ENCODE results near the gene FBXW5. TPM values are rescaled to one million over a fixed set of nuclear protein-coding genes. Genes with fewer than 3 reads are reported as not detected.

Gene FBXW5
- total and polyA plus RNA-seq, 5 donors, result 108 to 150 (median 122) TPM

- intact Hi-C loops (cut with DNase I), result no loop called here
- WGBS, result 15% methylated on average over 33 of the region's 33 CpGs
- peak overlapping the region; percentile 65 for H3K27ac ChIP-seq (ENCODE audit: low read length)
- H3K4me1 ChIP-seq (ENCODE audit: control insufficient read depth, insufficient read depth, low read length), result no peaks in the 10 kb centered on the region
- no peaks in the 10 kb centered on the region for H3K9me3 ChIP-seq (ENCODE audit: control insufficient read depth, low read length)
- DNase-seq (no peak), ATAC-seq (no peak)
- no peaks in the 10 kb centered on the region for H3K27me3 ChIP-seq (ENCODE audit: control insufficient read depth, insufficient read depth)
- peak overlapping the region; percentile 33 for H3K4me3 ChIP-seq (ENCODE audit: low read length)
Observed at GRCh38 chr9:136977649-136978072, 33.1 kb upstream of the FBXW5 start.

GRCh38 chr9:136977223-136977622, 32.7 kb upstream of the FBXW5 start, which contains the start of gene PTGDS:
Gene PTGDS (plus strand): TSS chr9:136977504. CDS start chr9:136977579, 75 bp downstream.
- Histone ChIP-seq H3K4me1 (ENCODE audit: control insufficient read depth, insufficient read depth, low read length) (no peaks in the 10 kb centered on the region), H3K4me3 (ENCODE audit: low read length) (peak within 1 kb of the TSS; percentile 33), H3K27ac (ENCODE audit: low read length) (peak within 1 kb of the TSS; percentile 72), H3K27me3 (ENCODE audit: control insufficient read depth, insufficient read depth) (no peaks in the 10 kb centered on the region), H3K9me3 (ENCODE audit: control insufficient read depth, low read length) (no peaks in the 10 kb centered on the region)
- ATAC-seq (peak; percentile 16 to 60), DNase-seq (peak; percentile 81 to 95 (median 92))
- WGBS, result 49% methylated on average over 10 of the region's 10 CpGs
- intact Hi-C loops (cut with DNase I), result no loop called here

GRCh38 chr9:136975644-136976043, 31.1 kb upstream of the FBXW5 start:
- 25% methylated on average over 14 of the region's 14 CpGs for WGBS
- Histone ChIP-seq H3K4me1 (ENCODE audit: control insufficient read depth, insufficient read depth, low read length) (no peaks in the 10 kb centered on the region), H3K4me3 (ENCODE audit: low read length) (no peak overlapping the region), H3K9me3 (ENCODE audit: control insufficient read depth, low read length) (no peaks in the 10 kb centered on the region), H3K27ac (ENCODE audit: low read length) (no peak overlapping the region), H3K27me3 (ENCODE audit: control insufficient read depth, insufficient read depth) (no peaks in the 10 kb centered on the region)
- ATAC-seq, result peak; percentile 2 to 4
- intact Hi-C loops (cut with DNase I), result no loop called here
- DNase-seq, result peak; percentile 74 to 90 (median 86)

- Histone ChIP-seq H3K4me3 (ENCODE audit: low read length) (no peak overlapping the region), H3K4me1 (ENCODE audit: control insufficient read depth, insufficient read depth, low read length) (no peaks in the 10 kb centered on the region), H3K27ac (ENCODE audit: low read length) (peak overlapping the region; percentile 34), H3K9me3 (ENCODE audit: control insufficient read depth, low read length) (no peaks in the 10 kb centered on the region), H3K27me3 (ENCODE audit: control insufficient read depth, insufficient read depth) (no peaks in the 10 kb centered on the region)
- peak in 2 of 3 donors; percentile 72 to 82 for DNase-seq
- intact Hi-C loops (cut with DNase I), result no loop called here
- 59% methylated on average over 15 of the region's 15 CpGs for WGBS
- peak; percentile 1 to 45 for ATAC-seq
Observed at GRCh38 chr9:136974817-136975535, 30.4 kb upstream of the FBXW5 start.

- H3K4me3 ChIP-seq (ENCODE audit: low read length), result no peak overlapping the region
- no peak for ATAC-seq
- H3K27me3 ChIP-seq (ENCODE audit: control insufficient read depth, insufficient read depth), result no peaks in the 10 kb centered on the region
- no peaks in the 10 kb centered on the region for H3K9me3 ChIP-seq (ENCODE audit: control insufficient read depth, low read length)
- no peaks in the 10 kb centered on the region for H3K4me1 ChIP-seq (ENCODE audit: control insufficient read depth, insufficient read depth, low read length)
- 88% methylated on average over 29 of the region's 29 CpGs for WGBS
- DNase-seq, result peak in 1 of 3 donors; percentile 14
- H3K27ac ChIP-seq (ENCODE audit: low read length), result no peak overlapping the region
- intact Hi-C loops (cut with DNase I), result no loop called here
Observed at GRCh38 chr9:136973618-136974617, 29.4 kb upstream of the FBXW5 start.

GRCh38 chr9:136972743-136973142, 28.2 kb upstream of the FBXW5 start:
- WGBS, result 63% methylated on average over 13 of the region's 13 CpGs
- intact Hi-C loops (cut with DNase I), result no loop called here

GRCh38 chr9:136972335-136972734, 27.8 kb upstream of the FBXW5 start:
- no peak for DNase-seq
- H3K4me3 ChIP-seq (ENCODE audit: low read length), result no peak overlapping the region
- no peak overlapping the region for H3K27ac ChIP-seq (ENCODE audit: low read length)
- no peaks in the 10 kb centered on the region for H3K4me1 ChIP-seq (ENCODE audit: control insufficient read depth, insufficient read depth, low read length)
- intact Hi-C loops (cut with DNase I), result no loop called here
- no peak for ATAC-seq
- WGBS, result 85% methylated on average over 11 of the region's 11 CpGs
- no peaks in the 10 kb centered on the region for H3K9me3 ChIP-seq (ENCODE audit: control insufficient read depth, low read length)
- H3K27me3 ChIP-seq (ENCODE audit: control insufficient read depth, insufficient read depth), result no peaks in the 10 kb centered on the region

More at GRCh38 chr9:136972743-136973142, 28.2 kb upstream of the FBXW5 start:
- ATAC-seq (no peak), DNase-seq (no peak)
- Histone ChIP-seq H3K4me3 (ENCODE audit: low read length) (no peak overlapping the region), H3K9me3 (ENCODE audit: control insufficient read depth, low read length) (no peaks in the 10 kb centered on the region), H3K27ac (ENCODE audit: low read length) (no peak overlapping the region), H3K4me1 (ENCODE audit: control insufficient read depth, insufficient read depth, low read length) (no peaks in the 10 kb centered on the region), H3K27me3 (ENCODE audit: control insufficient read depth, insufficient read depth) (no peaks in the 10 kb centered on the region)

- intact Hi-C loops (cut with DNase I), result no loop called here
- ATAC-seq, result no peak
Observed at GRCh38 chr9:136971746-136972145, 27.2 kb upstream of the FBXW5 start.

GRCh38 chr9:136970361-136970760, 25.8 kb upstream of the FBXW5 start:
- no peaks in the 10 kb centered on the region for H3K4me1 ChIP-seq (ENCODE audit: control insufficient read depth, insufficient read depth, low read length)
- no peaks in the 10 kb centered on the region for H3K9me3 ChIP-seq (ENCODE audit: control insufficient read depth, low read length)
- no peak for DNase-seq
- ATAC-seq, result no peak
- no peaks in the 10 kb centered on the region for H3K27me3 ChIP-seq (ENCODE audit: control insufficient read depth, insufficient read depth)
- H3K27ac ChIP-seq (ENCODE audit: low read length), result no peak overlapping the region
- intact Hi-C loops (cut with DNase I), result no loop called here
- no peak overlapping the region for H3K4me3 ChIP-seq (ENCODE audit: low read length)
- 81% methylated on average over 11 of the region's 11 CpGs for WGBS

More at GRCh38 chr9:136971746-136972145, 27.2 kb upstream of the FBXW5 start:
- H3K27me3 ChIP-seq (ENCODE audit: control insufficient read depth, insufficient read depth), result no peaks in the 10 kb centered on the region
- no peaks in the 10 kb centered on the region for H3K4me1 ChIP-seq (ENCODE audit: control insufficient read depth, insufficient read depth, low read length)
- no peaks in the 10 kb centered on the region for H3K9me3 ChIP-seq (ENCODE audit: control insufficient read depth, low read length)
- no peak for DNase-seq
- no peak overlapping the region for H3K4me3 ChIP-seq (ENCODE audit: low read length)
- H3K27ac ChIP-seq (ENCODE audit: low read length), result no peak overlapping the region
- WGBS, result 80% methylated on average over 14 of the region's 14 CpGs

GRCh38 chr9:136969774-136970173, 25.2 kb upstream of the FBXW5 start:
- ATAC-seq (no peak), DNase-seq (no peak)
- intact Hi-C loops (cut with DNase I), result no loop called here
- H3K4me3 ChIP-seq (ENCODE audit: low read length), result no peak overlapping the region
- no peaks in the 10 kb centered on the region for H3K4me1 ChIP-seq (ENCODE audit: control insufficient read depth, insufficient read depth, low read length)
- no peak overlapping the region for H3K27ac ChIP-seq (ENCODE audit: low read length)
- H3K9me3 ChIP-seq (ENCODE audit: control insufficient read depth, low read length), result no peaks in the 10 kb centered on the region
- no peaks in the 10 kb centered on the region for H3K27me3 ChIP-seq (ENCODE audit: control insufficient read depth, insufficient read depth)
- WGBS, result 81% methylated on average over 5 of the region's 5 CpGs

- no peak overlapping the region for H3K27ac ChIP-seq (ENCODE audit: low read length)
- no peaks in the 10 kb centered on the region for H3K27me3 ChIP-seq (ENCODE audit: control insufficient read depth, insufficient read depth)
- H3K9me3 ChIP-seq (ENCODE audit: control insufficient read depth, low read length), result no peaks in the 10 kb centered on the region
- no peak for ATAC-seq
- peak in 1 of 3 donors; percentile 48 for DNase-seq
- 77% methylated on average over 17 of the region's 17 CpGs for WGBS
- H3K4me1 ChIP-seq (ENCODE audit: control insufficient read depth, insufficient read depth, low read length), result no peaks in the 10 kb centered on the region
- intact Hi-C loops (cut with DNase I), result no loop called here
- no peak overlapping the region for H3K4me3 ChIP-seq (ENCODE audit: low read length)
Observed at GRCh38 chr9:136969150-136969549, 24.6 kb upstream of the FBXW5 start.

Measured in right cardiac atrium (tissue), 5 donors.